Measurements from ENCODE around the gene MORC1.

- no peak for TF ChIP-seq CTCF (IDR thresholded peaks at IDR 0.05; ENCODE audit: poor library complexity, severe bottlenecking)
- no peak for TF ChIP-seq TAF1 (IDR thresholded peaks at IDR 0.05; ENCODE audit: low read depth)
- TF ChIP-seq SMC3 (conservative IDR thresholded peaks at IDR 0.05; ENCODE audit: poor library complexity): no peak
- no peak for TF ChIP-seq POLR2AphosphoS5 (IDR thresholded peaks at IDR 0.05)
- no peak for TF ChIP-seq REST (IDR thresholded peaks at IDR 0.05; ENCODE audit: borderline replicate concordance)
- TF ChIP-seq RAD21 (conservative IDR thresholded peaks at IDR 0.05): no peak
Observed at GRCh38 chr3:109057056-109057455, 60.9 kb downstream of the MORC1 start.
